Breast epithelium (tissue), 4 donors: Measurements from ENCODE around the gene ZSWIM4. TPM values are rescaled to one million over a fixed set of nuclear protein-coding genes. Genes with fewer than 3 reads are reported as not detected.

Source experiments
- DNase-seq, 2 donors: peaks; one replicate each; pipeline ENCODE4 v3.0.0-alpha.2; 2019; ENCODE audit warnings: low spot score in 2 of 2
- H3K27ac ChIP-seq, 2 donors: fragments of 200-600 bp; sonication (generic) in 1 of 2; one replicate each; pipeline ENCODE4 v1.5.1; 2016 to 2019; ENCODE audit warnings: mild to moderate bottlenecking in 1 of 2
- H3K27me3 ChIP-seq, 2 donors: fragments of 200-600 bp; sonication (generic) in 1 of 2; one replicate each; pipeline versions ENCODE4 v1.5.1 to v1.6.0; 2017 to 2019; ENCODE audit warnings: control low read depth in 1 of 2, mild to moderate bottlenecking in 1 of 2
- H3K36me3 ChIP-seq: fragments of 200-600 bp; one replicate; pipeline ENCODE4 v1.5.1; 2019
- H3K4me1 ChIP-seq, 2 donors: fragments of 200-600 bp; sonication (generic); one replicate each; pipeline ENCODE4 v1.5.1; 2016 to 2019; ENCODE audit warnings: control low read depth in 1 of 2
- H3K4me3 ChIP-seq, 3 donors: fragments of 200-600 bp; sonication (generic); 1 replicate in 2 of 3; 2 replicates in 1 of 3; pipeline ENCODE4 v1.5.1; 2016 to 2019; ENCODE audit warnings: mild to moderate bottlenecking in 3 of 3, moderate library complexity in 2 of 3
- H3K9me3 ChIP-seq, 2 donors: fragments of 200-600 bp; sonication (generic) in 1 of 2; one replicate each; pipeline ENCODE4 v1.5.1; 2016 to 2019; ENCODE audit warnings: control low read depth in 1 of 2
- CTCF ChIP-seq, 3 donors: fragments of 450-650 bp; IDR thresholded peaks; one replicate each; pipeline ENCODE4 v1.5.1; 2016 to 2017; ENCODE audit warnings: antibody characterized with exemption in 3 of 3, mild to moderate bottlenecking in 3 of 3, moderate library complexity in 3 of 3
- POLR2A ChIP-seq: fragments of 450-650 bp; IDR thresholded peaks from one replicate; pipeline ENCODE4 v1.6.1; 2016; ENCODE audit warnings: antibody characterized with exemption, mild to moderate bottlenecking, moderate library complexity
- POLR2AphosphoS5 ChIP-seq, 3 donors: sonication (generic); formaldehyde crosslinking; IDR thresholded peaks; one replicate each; pipeline ENCODE4 v1.6.1; 2017; ENCODE audit warnings: antibody characterized with exemption in 3 of 3
- intact Hi-C: fragments of 100-400 bp; cut with DNase I; formaldehyde crosslinking; loops from one replicate; pipeline ENCODE4 v1.15.1; 2023; ENCODE audit warnings: low total_unique reads
- total RNA-seq, 3 donors: library from RNA; depleted of rRNA; stranded (reverse); fragments of >200 nt; gene quantifications; one replicate each; pipeline ENCODE4 v1.1.0, GENCODE V29; 2016

The ZSWIM4 gene
- total RNA-seq, 3 donors from 2014 or later: 1.1 to 8.5 (median 6.9) TPM

DNA sequence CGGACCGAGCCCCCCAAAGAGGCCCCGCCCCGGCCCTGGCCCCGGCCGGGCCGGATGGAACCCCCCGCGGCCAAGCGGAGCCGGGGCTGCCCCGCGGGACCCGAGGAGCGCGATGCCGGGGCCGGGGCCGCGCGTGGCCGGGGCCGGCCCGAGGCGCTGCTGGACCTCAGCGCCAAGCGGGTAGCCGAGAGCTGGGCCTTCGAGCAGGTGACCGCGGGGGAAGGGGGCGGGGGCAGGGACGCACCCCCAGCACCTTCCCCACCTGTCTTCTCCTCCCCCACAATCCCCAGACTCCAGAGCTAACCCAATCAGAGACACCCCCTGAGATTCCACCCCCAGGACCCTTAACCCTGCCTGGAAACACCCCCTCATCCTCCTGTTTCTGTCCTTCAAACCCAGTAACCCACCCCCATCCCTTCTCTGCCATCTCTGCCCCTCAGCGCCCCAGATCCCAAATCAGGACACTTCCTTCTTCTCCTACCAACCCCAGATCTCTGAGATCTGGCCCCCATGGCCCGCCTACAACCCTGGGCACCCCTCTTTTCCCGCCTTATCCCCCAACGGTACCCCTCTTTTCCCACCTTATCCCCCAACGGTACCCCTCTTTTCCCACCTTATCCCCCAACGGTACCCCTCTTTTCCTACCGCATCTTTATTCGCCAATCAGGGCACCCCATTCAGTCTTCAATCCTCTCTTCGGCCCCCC, 505 bp downstream of the ZSWIM4 start:
- intact Hi-C loops: loop anchor here (1.0 kb wide), 1 partner anchor 69 kb away; no protein-coding TSS in a partner anchor
- peak overlapping the region; percentile 97 to 99 for H3K27ac ChIP-seq
- TF ChIP-seq POLR2AphosphoS5 (IDR thresholded peaks at IDR 0.05): no peak
- TF ChIP-seq POLR2A: no peak
- no peak for TF ChIP-seq CTCF (IDR thresholded peaks at IDR 0.05)
- DNase-seq: peak in 1 of 2 donors; percentile 59
- peak overlapping the region; percentile 76 to 91 (median 81) for H3K4me3 ChIP-seq
- peaks cover 5 to 12% of the 10 kb centered on the region in 2 donors for H3K4me1 ChIP-seq
- no peaks in the 10 kb centered on the region for H3K27me3 ChIP-seq
- no peaks in the 10 kb centered on the region for H3K36me3 ChIP-seq
- no peaks in the 10 kb centered on the region for H3K9me3 ChIP-seq

DNA sequence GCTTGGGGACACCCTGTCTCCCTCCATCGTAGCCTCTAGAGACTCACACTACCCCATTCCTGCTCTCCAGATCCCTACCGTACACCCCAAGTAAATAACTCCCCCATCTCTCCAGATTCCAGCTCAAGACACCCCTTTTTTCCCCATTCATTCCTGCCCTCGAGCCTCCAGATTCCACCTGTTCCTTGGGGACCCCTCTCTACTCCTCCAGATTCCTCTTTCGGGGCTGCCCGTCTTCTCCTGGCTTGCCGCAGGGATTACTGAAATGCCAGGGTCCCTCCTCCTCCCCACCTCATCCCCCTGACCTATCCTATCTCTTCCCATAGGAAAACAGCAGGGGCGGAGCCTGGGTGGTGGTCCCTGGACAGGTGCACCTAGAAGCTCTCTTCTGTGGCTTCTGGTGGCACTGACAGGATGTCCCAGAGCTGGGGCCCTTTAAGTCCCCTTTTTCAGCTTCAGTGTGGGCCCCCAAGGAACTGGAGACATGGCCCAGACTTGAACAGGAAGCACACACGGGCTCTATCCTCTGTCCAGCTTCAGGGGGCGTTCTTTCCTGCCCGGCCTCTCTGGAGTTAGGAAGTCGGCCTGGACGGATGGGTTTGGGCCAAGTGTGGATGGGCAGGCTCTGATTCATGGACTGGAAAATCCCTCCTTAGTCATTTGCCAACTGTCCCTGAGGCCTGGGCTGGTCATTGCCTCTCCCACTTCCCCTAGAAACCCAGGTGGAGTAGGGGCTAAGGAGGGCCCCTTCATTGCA, 1.2 kb downstream of the ZSWIM4 start:
- Histone ChIP-seq H3K4me1 (peaks cover 5 to 12% of the 10 kb centered on the region in 2 donors), H3K27me3 (no peaks in the 10 kb centered on the region), H3K36me3 (no peaks in the 10 kb centered on the region), H3K27ac (peak overlapping the region; percentile 97 to 99), H3K4me3 (peak overlapping the region; percentile 76 to 91 (median 81)), H3K9me3 (no peaks in the 10 kb centered on the region)
- no peak for TF ChIP-seq POLR2AphosphoS5 (IDR thresholded peaks at IDR 0.05)
- no peak for TF ChIP-seq POLR2A
- TF ChIP-seq CTCF (IDR thresholded peaks at IDR 0.05): no peak
- intact Hi-C loops: no loop called here
- peak; percentile 71 to 74 for DNase-seq

DNA sequence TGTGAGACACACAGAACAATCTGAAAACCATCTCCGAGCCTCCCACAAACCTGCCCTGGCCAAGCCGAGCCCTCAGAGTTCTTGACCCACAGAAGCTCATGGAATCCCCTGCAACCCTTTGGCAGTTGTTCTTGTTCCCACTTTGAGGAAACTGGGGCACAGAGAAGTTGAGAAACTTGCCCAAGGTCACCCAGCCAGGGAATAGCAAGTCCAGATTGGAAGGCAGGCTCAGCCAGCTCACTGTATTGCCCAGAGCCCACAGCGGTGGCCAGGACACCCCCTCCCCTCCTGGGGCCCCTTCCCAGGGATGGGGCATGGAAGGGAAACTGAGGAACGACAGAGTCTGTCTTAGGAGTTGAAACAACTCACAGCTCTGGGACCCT, 1.8 kb downstream of the ZSWIM4 start:
- TF ChIP-seq POLR2AphosphoS5 (IDR thresholded peaks at IDR 0.05): no peak
- no peak for TF ChIP-seq CTCF (IDR thresholded peaks at IDR 0.05)
- no peak for TF ChIP-seq POLR2A
- intact Hi-C loops: no loop called here
- Histone ChIP-seq H3K4me3 (peak overlapping the region; percentile 76 to 91 (median 81)), H3K4me1 (peaks cover 5 to 12% of the 10 kb centered on the region in 2 donors), H3K36me3 (no peaks in the 10 kb centered on the region), H3K9me3 (no peaks in the 10 kb centered on the region), H3K27me3 (no peaks in the 10 kb centered on the region), H3K27ac (peak overlapping the region; percentile 97 to 99)
- DNase-seq: no peak

DNA sequence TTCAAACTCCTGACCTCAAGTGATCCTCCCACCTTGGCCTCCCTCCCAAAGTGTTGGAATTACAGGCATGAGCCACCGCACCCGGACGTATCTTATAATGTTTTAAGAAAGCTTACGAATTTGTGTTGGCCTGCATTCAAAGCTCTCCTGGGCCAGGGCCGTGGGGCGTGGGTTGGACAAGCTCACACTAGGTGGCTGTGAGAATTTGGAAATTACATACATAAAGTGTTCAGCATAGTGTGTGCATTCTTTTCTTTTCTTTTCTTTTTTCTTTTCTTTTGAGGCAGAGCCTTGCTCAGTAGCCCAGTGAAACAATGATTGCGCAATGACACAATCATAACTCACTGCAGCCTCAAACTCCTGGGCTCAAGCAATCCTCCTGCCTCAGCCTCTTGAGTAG, 2.6 kb downstream of the ZSWIM4 start:
- no peaks in the 10 kb centered on the region for H3K27me3 ChIP-seq
- H3K27ac ChIP-seq: peak overlapping the region; percentile 97 to 99
- no peaks in the 10 kb centered on the region for H3K9me3 ChIP-seq
- no peaks in the 10 kb centered on the region for H3K36me3 ChIP-seq
- intact Hi-C loops: no loop called here
- peaks cover 5 to 12% of the 10 kb centered on the region in 2 donors for H3K4me1 ChIP-seq
- peak in 1 of 2 donors; percentile 77 for DNase-seq
- TF ChIP-seq POLR2AphosphoS5 (IDR thresholded peaks at IDR 0.05): peak in 1 of 3 donors; percentile 37
- no peak for TF ChIP-seq POLR2A
- no peak overlapping the region for H3K4me3 ChIP-seq

GRCh38 chr19:13799669-13800068, 4.4 kb downstream of the ZSWIM4 start:
- TF ChIP-seq POLR2A (no peak), POLR2AphosphoS5 (IDR thresholded peaks at IDR 0.05) (no peak), CTCF (IDR thresholded peaks at IDR 0.05) (no peak)
- DNase-seq: no peak
- H3K9me3 ChIP-seq: no peaks in the 10 kb centered on the region
- H3K36me3 ChIP-seq: no peaks in the 10 kb centered on the region
- H3K27me3 ChIP-seq: no peaks in the 10 kb centered on the region
- H3K4me1 ChIP-seq: peaks cover 5 to 12% of the 10 kb centered on the region in 2 donors
- no peak overlapping the region for H3K27ac ChIP-seq
- intact Hi-C loops: no loop called here
- no peak overlapping the region for H3K4me3 ChIP-seq
